Caco-2 (cell line): ENCODE results near the gene ARMC5. TPM values are rescaled to one million over a fixed set of nuclear protein-coding genes. Genes with fewer than 3 reads are reported as not detected.
"Not testable (repeated sequence)": the region's sequence is repeated elsewhere in the genome, so short reads cannot be mapped to it uniquely, and the experiment has no call there.

Experiments
- BruUV-seq: library from RNA; stranded (reverse); fragments of 400-500 nt; replicated peaks from 2 replicates; lab custom pipeline; 2021; lab: Mats Ljungman, UMichigan
- CTCF ChIA-PET: fragments of 300-600 bp; sonication (Branson Sonifier 250); formaldehyde crosslinking; loops from one replicate; lab custom pipeline; 2022; ENCODE audit warnings: antibody characterized with exemption; lab: Charles Lee
- POLR2A ChIA-PET: fragments of 300-600 bp; sonication (Branson Sonifier 250); formaldehyde crosslinking; loops from one replicate; lab custom pipeline; 2022; ENCODE audit warnings: antibody characterized with exemption; lab: Charles Lee
- DNase-seq, 2 experiments: peaks; one replicate each; pipeline versions ENCODE4 v3.0.0 to v3.0.0-alpha.2; 2020 to 2022
- H3K27me3 ChIP-seq: replicated peaks from 2 replicates; pipeline ENCODE4 v1.6.0; 2011; ENCODE audit warnings: low read length; ENCODE audit not compliant: control insufficient read depth, insufficient read depth
- H3K36me3 ChIP-seq: 2 replicates; pipeline ENCODE4 v1.5.1; 2011; ENCODE audit warnings: low read length; ENCODE audit not compliant: control insufficient read depth, insufficient read depth
- H3K4me1 ChIP-seq: fragments of 250-450 bp; sonication (Bioruptor Pico); 2 replicates; pipeline ENCODE4 v1.5.1; 2020; ENCODE audit warnings: mild to moderate bottlenecking
- H3K4me3 ChIP-seq: 2 replicates; pipeline ENCODE4 v1.5.1; 2011; ENCODE audit warnings: low read depth, mild to moderate bottlenecking, control low read depth, low read length
- H3K9me3 ChIP-seq: fragments of 250-450 bp; sonication (Bioruptor Pico); 2 replicates; pipeline ENCODE4 v1.5.1; 2020; ENCODE audit warnings: mild to moderate bottlenecking, moderate library complexity
- H3K27ac Mint-ChIP-seq: one replicate; pipeline ENCODE4 v1.8.0; 2022; ENCODE audit warnings: mixed read lengths; ENCODE audit not compliant: unreplicated experiment
- H3K27me3 Mint-ChIP-seq: one replicate; pipeline ENCODE4 v1.8.0; 2022; ENCODE audit warnings: mixed read lengths; ENCODE audit not compliant: insufficient read depth, unreplicated experiment
- H3K36me3 Mint-ChIP-seq: one replicate; pipeline ENCODE4 v1.8.0; 2022; ENCODE audit warnings: mild to moderate bottlenecking, mixed read lengths; ENCODE audit not compliant: insufficient read depth, unreplicated experiment
- H3K4me1 Mint-ChIP-seq: one replicate; pipeline ENCODE4 v1.8.0; 2022; ENCODE audit warnings: low read depth, mixed read lengths; ENCODE audit not compliant: unreplicated experiment
- H3K4me3 Mint-ChIP-seq: one replicate; pipeline ENCODE4 v1.8.0; 2022; ENCODE audit warnings: mild to moderate bottlenecking, moderate library complexity, mixed read lengths; ENCODE audit not compliant: unreplicated experiment
- H3K9me3 Mint-ChIP-seq: one replicate; pipeline ENCODE4 v1.8.0; 2022; ENCODE audit warnings: mixed read lengths; ENCODE audit not compliant: unreplicated experiment
- CTCF ChIP-seq, 2 experiments: fragments of 200-600 bp in 1 of 2; IDR thresholded peaks; 1 replicate in 1 of 2; 2 replicates in 1 of 2; pipeline versions ENCODE4 v1.5.1 to v1.8.0; 2011 to 2022; ENCODE audit warnings: antibody characterized with exemption in 1 of 2, control low read depth in 1 of 2, inconsistent platforms in 1 of 2, low read depth in 1 of 2, low read length in 1 of 2, mild to moderate bottlenecking in 1 of 2, moderate library complexity in 1 of 2; ENCODE audit not compliant: insufficient read depth in 1 of 2, severe bottlenecking in 1 of 2, unreplicated experiment in 1 of 2
- intact Hi-C: fragments of 100-400 bp; cut with micrococcal nuclease; formaldehyde crosslinking; loops from one replicate; pipeline ENCODE4 v1.10.0; 2022; ENCODE audit not compliant: unreplicated experiment
- total RNA-seq: library from RNA; stranded (reverse); gene quantifications from 2 replicates; pipeline ENCODE4 v1.2.3, GENCODE V29; 2022

The ARMC5 gene
- total RNA-seq, 1 experiment from 2014 or later = 10.2 TPM

- Histone ChIP-seq H3K27me3 (no peaks in the 10 kb centered on the region), H3K4me3 (no peak overlapping the region), H3K36me3 (no peaks in the 10 kb centered on the region), H3K4me1 (no peaks in the 10 kb centered on the region), H3K9me3 (no peaks in the 10 kb centered on the region)
- no peak overlapping the region for H3K4me3 Mint-ChIP-seq
- no peaks in the 10 kb centered on the region for H3K9me3 Mint-ChIP-seq
- no TSS peak for BruUV-seq
- no peaks in the 10 kb centered on the region for H3K4me1 Mint-ChIP-seq
- TF ChIP-seq CTCF (IDR thresholded peaks at IDR 0.05; ENCODE audit: insufficient read depth in 1 of 2, low read depth in 1 of 2, low read length in 1 of 2, severe bottlenecking in 1 of 2, unreplicated experiment in 1 of 2) = no peak
- POLR2A ChIA-PET = no interaction called here
- no peak overlapping the region for H3K27ac Mint-ChIP-seq
- peaks cover 27% of the 10 kb centered on the region for H3K27me3 Mint-ChIP-seq
- no peaks in the 10 kb centered on the region for H3K36me3 Mint-ChIP-seq
- no peak for DNase-seq
- intact Hi-C loops = no loop called here
- CTCF ChIA-PET = no interaction called here
These were observed 45.4 kb upstream of the ARMC5 start for GRCh38 chr16:31413943-31414342.

- no peaks in the 10 kb centered on the region for H3K9me3 Mint-ChIP-seq
These were observed 44.6 kb upstream of the ARMC5 start for GRCh38 chr16:31414706-31415105.

GRCh38 chr16:31416371-31416770, 42.9 kb upstream of the ARMC5 start:
- TF ChIP-seq CTCF (IDR thresholded peaks at IDR 0.05; ENCODE audit: insufficient read depth in 1 of 2, low read depth in 1 of 2, low read length in 1 of 2, severe bottlenecking in 1 of 2, unreplicated experiment in 1 of 2) = no peak
- Histone ChIP-seq H3K4me3 (no peak overlapping the region), H3K9me3 (no peaks in the 10 kb centered on the region), H3K27me3 (no peaks in the 10 kb centered on the region), H3K36me3 (no peaks in the 10 kb centered on the region), H3K4me1 (no peaks in the 10 kb centered on the region)
- H3K4me1 Mint-ChIP-seq = no peaks in the 10 kb centered on the region
- no peaks in the 10 kb centered on the region for H3K36me3 Mint-ChIP-seq
- intact Hi-C loops = no loop called here
- H3K27me3 Mint-ChIP-seq = peaks cover 28% of the 10 kb centered on the region
- POLR2A ChIA-PET = no interaction called here
- CTCF ChIA-PET = no interaction called here
- no peak overlapping the region for H3K27ac Mint-ChIP-seq
- DNase-seq = no peak
- no peak overlapping the region for H3K4me3 Mint-ChIP-seq
- H3K9me3 Mint-ChIP-seq = no peaks in the 10 kb centered on the region
- BruUV-seq = no TSS peak

More at GRCh38 chr16:31414706-31415105, 44.6 kb upstream of the ARMC5 start:
- no peak overlapping the region for H3K4me3 ChIP-seq
- no peak for TF ChIP-seq CTCF (IDR thresholded peaks at IDR 0.05; ENCODE audit: insufficient read depth in 1 of 2, low read depth in 1 of 2, low read length in 1 of 2, severe bottlenecking in 1 of 2, unreplicated experiment in 1 of 2)
- Mint-ChIP-seq H3K27ac (no peak overlapping the region), H3K4me1 (no peaks in the 10 kb centered on the region), H3K4me3 (no peak overlapping the region), H3K36me3 (no peaks in the 10 kb centered on the region), H3K27me3 (peaks cover 26% of the 10 kb centered on the region)
- no TSS peak for BruUV-seq
- intact Hi-C loops = no loop called here
- H3K9me3 ChIP-seq = no peaks in the 10 kb centered on the region
- H3K4me1 ChIP-seq = no peaks in the 10 kb centered on the region
- no peaks in the 10 kb centered on the region for H3K27me3 ChIP-seq
- POLR2A ChIA-PET = no interaction called here
- CTCF ChIA-PET = no interaction called here
- no peaks in the 10 kb centered on the region for H3K36me3 ChIP-seq
- no peak for DNase-seq

- H3K4me3 Mint-ChIP-seq, H3K9me3 Mint-ChIP-seq, H3K36me3 ChIP-seq, DNase-seq, H3K27ac Mint-ChIP-seq, H3K4me1 Mint-ChIP-seq, intact Hi-C loops, BruUV-seq, CTCF ChIA-PET, POLR2A ChIA-PET, H3K9me3 ChIP-seq, H3K4me3 ChIP-seq, H3K27me3 ChIP-seq, H3K36me3 Mint-ChIP-seq, H3K4me1 ChIP-seq: not testable (repeated sequence)
- peaks cover 28% of the 10 kb centered on the region for H3K27me3 Mint-ChIP-seq
These were observed 42.3 kb upstream of the ARMC5 start for GRCh38 chr16:31417036-31417435.
